Duodenal mucosa (tissue), 2 donors: ENCODE measurements around the gene TLK1.
"Not testable (repeated sequence)": the region's sequence is repeated elsewhere in the genome, so short reads cannot be mapped to it uniquely, and the experiment has no call there.

Experiments used
- H3K27ac ChIP-seq: one replicate; pipeline ENCODE4 v1.7.0; 2013; ENCODE audit warnings: low read depth, low read length
- H3K27me3 ChIP-seq, 2 donors: one replicate each; pipeline ENCODE4 v1.7.0; 2013; ENCODE audit warnings: low read length in 2 of 2, control low read depth in 1 of 2; ENCODE audit not compliant: insufficient read depth in 2 of 2, control insufficient read depth in 1 of 2
- H3K36me3 ChIP-seq, 2 donors: one replicate each; pipeline ENCODE4 v1.7.0; 2013; ENCODE audit warnings: low read length in 2 of 2, control low read depth in 1 of 2; ENCODE audit not compliant: insufficient read depth in 2 of 2, control insufficient read depth in 1 of 2
- H3K4me1 ChIP-seq, 2 donors: one replicate each; pipeline ENCODE4 v1.7.0; 2013; ENCODE audit warnings: low read length in 2 of 2, control low read depth in 1 of 2; ENCODE audit not compliant: insufficient read depth in 2 of 2, control insufficient read depth in 1 of 2
- H3K4me3 ChIP-seq, 2 donors: one replicate each; pipeline ENCODE4 v1.7.0; 2013; ENCODE audit warnings: low read length in 2 of 2, low read depth in 1 of 2
- H3K9ac ChIP-seq, 2 donors: one replicate each; pipeline ENCODE4 v1.7.0; 2013; ENCODE audit warnings: low read length in 2 of 2, low read depth in 1 of 2
- H3K9me3 ChIP-seq, 2 donors: one replicate each; pipeline ENCODE4 v1.7.0; 2013; ENCODE audit warnings: low read length in 2 of 2, control low read depth in 1 of 2; ENCODE audit not compliant: control insufficient read depth in 1 of 2

TLK1 gene

GRCh38 chr2:171087547-171087946, 73.1 kb downstream of the TLK1 start:
- Histone ChIP-seq H3K27ac (no peak overlapping the region), H3K27me3 (no peaks in the 10 kb centered on the region), H3K4me1 (peaks cover 0 to 8% of the 10 kb centered on the region in 2 donors)

DNA sequence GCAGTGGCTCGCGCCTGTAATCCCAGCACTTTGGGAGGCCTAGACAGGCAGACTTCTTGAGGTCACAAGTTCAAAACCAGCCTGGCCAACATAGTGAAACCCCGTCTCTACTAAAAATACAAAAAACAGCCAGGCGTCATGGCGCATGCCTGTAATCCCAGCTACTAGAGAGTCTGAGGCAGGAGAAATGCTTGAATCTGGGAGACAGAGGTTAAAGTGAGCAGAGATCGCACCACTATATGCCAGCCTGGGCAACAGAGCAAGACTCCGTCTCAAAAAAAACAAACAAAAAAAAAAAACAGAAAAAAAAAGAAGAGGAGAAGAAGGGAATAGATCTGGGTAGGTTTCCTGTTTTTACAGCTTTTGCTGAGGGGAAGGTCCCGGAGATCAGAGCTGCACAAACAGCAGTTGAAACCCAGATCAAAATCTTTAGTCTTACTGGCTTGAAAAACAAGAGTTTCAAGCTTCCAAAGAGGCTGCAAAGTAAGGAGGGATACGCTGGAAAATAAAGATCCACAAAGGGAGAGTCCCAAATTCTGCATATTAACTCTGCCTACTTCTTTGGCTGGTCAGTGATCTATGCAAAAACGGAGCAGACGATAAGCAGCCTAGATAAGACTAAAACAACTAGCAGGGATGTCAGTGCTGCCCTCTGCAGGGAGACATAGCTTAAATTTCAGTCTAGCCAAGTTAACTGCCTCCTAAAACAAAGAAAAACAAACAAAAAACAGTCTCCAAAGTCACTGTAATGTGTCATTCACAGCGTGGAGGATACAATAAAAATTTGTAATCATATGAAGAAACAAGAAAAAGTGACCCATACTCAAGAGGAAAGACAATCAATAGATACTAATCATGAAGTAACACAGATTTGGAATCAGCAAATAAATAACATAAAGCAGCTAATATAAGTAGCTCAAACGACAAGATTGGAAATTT, 74.1 kb downstream of the TLK1 start:
- Histone ChIP-seq H3K4me3 (no peak overlapping the region), H3K27ac (no peak overlapping the region), H3K27me3 (no peaks in the 10 kb centered on the region), H3K9ac (no peak overlapping the region), H3K9me3 (no peaks in the 10 kb centered on the region), H3K4me1 (peaks cover 0 to 8% of the 10 kb centered on the region in 2 donors), H3K36me3 (no peaks in the 10 kb centered on the region)

More at GRCh38 chr2:171087547-171087946, 73.1 kb downstream of the TLK1 start:
- no peaks in the 10 kb centered on the region for H3K36me3 ChIP-seq
- no peaks in the 10 kb centered on the region for H3K9me3 ChIP-seq
- no peak overlapping the region for H3K9ac ChIP-seq
- H3K4me3 ChIP-seq = no peak overlapping the region

- no peak overlapping the region for H3K27ac ChIP-seq
- no peak overlapping the region for H3K4me3 ChIP-seq
- no peak overlapping the region for H3K9ac ChIP-seq
- no peaks in the 10 kb centered on the region for H3K9me3 ChIP-seq
- peaks cover 0 to 8% of the 10 kb centered on the region in 2 donors for H3K4me1 ChIP-seq
- no peaks in the 10 kb centered on the region for H3K36me3 ChIP-seq
- no peaks in the 10 kb centered on the region for H3K27me3 ChIP-seq
These were observed 76.6 kb downstream of the TLK1 start for GRCh38 chr2:171084128-171084527.

DNA sequence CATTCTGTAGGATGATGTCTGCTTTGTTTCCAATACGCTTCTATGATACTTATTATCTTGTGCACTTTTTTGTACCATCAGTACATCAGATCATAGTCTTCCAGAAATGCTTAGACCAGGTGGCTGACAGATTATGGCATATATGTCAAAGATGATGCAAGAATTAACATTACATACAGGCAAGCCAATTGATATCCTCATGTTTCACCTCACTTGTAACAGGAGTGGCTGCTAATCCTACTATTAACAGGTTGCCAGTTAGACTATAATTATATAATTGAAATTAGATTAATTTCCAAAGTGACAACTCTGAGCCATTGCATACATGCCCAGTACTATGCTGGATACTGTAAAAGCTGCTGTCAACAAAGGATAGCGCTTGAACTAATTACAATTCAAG, 77.2 kb downstream of the TLK1 start:
- Histone ChIP-seq H3K4me1 (peaks cover 0 to 8% of the 10 kb centered on the region in 2 donors), H3K9ac (no peak overlapping the region), H3K36me3 (no peaks in the 10 kb centered on the region)

DNA sequence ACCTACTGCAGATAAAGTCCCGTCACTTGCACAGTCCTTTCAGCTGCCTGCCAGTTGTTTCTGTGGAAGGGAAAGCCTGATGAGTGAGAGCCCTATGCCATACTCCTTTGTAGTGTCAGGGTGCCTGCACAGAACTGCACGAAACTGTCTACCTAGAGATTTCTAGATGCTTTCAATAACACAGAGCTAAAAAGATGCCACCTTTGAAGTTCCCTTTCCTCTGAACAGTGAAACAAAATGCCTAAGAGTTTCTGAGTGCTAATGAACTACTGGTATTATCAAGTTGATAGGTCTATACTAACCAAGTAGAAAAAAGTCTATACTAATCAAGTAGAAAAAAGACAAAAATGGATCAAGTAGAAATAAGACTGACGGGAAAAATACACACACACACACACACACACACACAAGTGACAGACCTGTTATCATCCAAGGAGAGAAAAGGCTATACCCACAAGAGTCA, 79.0 kb downstream of the TLK1 start:
- Histone ChIP-seq H3K9me3 (no peaks in the 10 kb centered on the region), H3K9ac (no peak overlapping the region), H3K27ac (no peak overlapping the region), H3K27me3 (no peaks in the 10 kb centered on the region), H3K36me3 (peaks cover 0 to 3% of the 10 kb centered on the region in 2 donors), H3K4me1 (peaks cover 0 to 8% of the 10 kb centered on the region in 2 donors), H3K4me3 (no peak overlapping the region)

More for the DNA sequence above, 77.2 kb downstream of the TLK1 start:
- no peaks in the 10 kb centered on the region for H3K9me3 ChIP-seq
- H3K4me3 ChIP-seq = no peak overlapping the region
- no peaks in the 10 kb centered on the region for H3K27me3 ChIP-seq
- no peak overlapping the region for H3K27ac ChIP-seq

GRCh38 chr2:171080607-171081006, 80.1 kb downstream of the TLK1 start:
- Histone ChIP-seq H3K9ac (no peak overlapping the region), H3K4me3 (no peak overlapping the region), H3K4me1 (peaks cover 0 to 8% of the 10 kb centered on the region in 2 donors), H3K27ac (no peak overlapping the region), H3K27me3 (no peaks in the 10 kb centered on the region), H3K36me3 (peaks cover 3 to 7% of the 10 kb centered on the region in 2 donors), H3K9me3 (no peaks in the 10 kb centered on the region)

GRCh38 chr2:171076422-171076821, 84.3 kb downstream of the TLK1 start:
- H3K4me1 ChIP-seq, H3K4me3 ChIP-seq, H3K9ac ChIP-seq, H3K9me3 ChIP-seq, H3K27ac ChIP-seq, H3K27me3 ChIP-seq: not testable (repeated sequence)
- peaks cover 3 to 12% of the 10 kb centered on the region in 2 donors for H3K36me3 ChIP-seq

- H3K9me3 ChIP-seq = no peaks in the 10 kb centered on the region
These were observed 88.5 kb downstream of the TLK1 start for GRCh38 chr2:171072164-171072563.

DNA sequence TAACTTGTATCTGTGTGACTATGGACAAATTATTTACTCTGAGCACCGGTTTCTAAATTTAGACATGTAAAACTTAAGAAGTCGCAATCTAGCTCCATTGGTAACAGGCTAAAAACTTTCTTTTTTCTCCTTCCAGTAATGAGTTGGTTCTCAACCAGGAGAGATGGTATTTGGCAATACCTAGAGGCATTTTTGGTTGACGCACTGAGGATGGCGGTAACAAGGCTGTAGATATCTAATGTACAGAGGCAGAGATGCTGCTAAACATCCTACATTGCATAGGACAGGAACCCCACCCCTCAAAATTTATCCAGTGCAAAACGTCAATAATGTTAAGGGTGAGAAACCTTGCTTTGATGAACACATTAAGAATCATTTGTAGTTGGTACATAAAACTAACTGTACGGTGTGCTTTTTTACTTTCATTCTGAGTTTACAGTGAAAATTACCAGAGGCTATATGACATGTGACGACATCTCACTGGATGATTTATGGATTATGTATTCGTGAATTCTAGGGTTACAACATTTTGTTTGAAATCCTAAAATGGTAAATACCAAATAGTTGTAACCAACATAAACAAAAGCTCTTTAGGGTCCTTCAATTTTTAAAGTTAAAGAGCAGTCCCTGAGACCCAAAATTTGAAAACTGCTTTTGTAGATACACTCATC, 91.3 kb downstream of the TLK1 start:
- H3K9me3 ChIP-seq = no peaks in the 10 kb centered on the region
- H3K36me3 ChIP-seq = peaks cover 0 to 4% of the 10 kb centered on the region in 2 donors
- no peak overlapping the region for H3K4me3 ChIP-seq
- no peak overlapping the region for H3K9ac ChIP-seq
- no peaks in the 10 kb centered on the region for H3K27me3 ChIP-seq
- H3K4me1 ChIP-seq = no peaks in the 10 kb centered on the region
- no peak overlapping the region for H3K27ac ChIP-seq

More at GRCh38 chr2:171072164-171072563, 88.5 kb downstream of the TLK1 start:
- Histone ChIP-seq H3K4me3 (no peak overlapping the region), H3K4me1 (no peaks in the 10 kb centered on the region), H3K27ac (no peak overlapping the region), H3K9ac (no peak overlapping the region), H3K27me3 (no peaks in the 10 kb centered on the region), H3K36me3 (peaks cover 0 to 12% of the 10 kb centered on the region in 2 donors)

- no peaks in the 10 kb centered on the region for H3K27me3 ChIP-seq
- H3K9ac ChIP-seq = no peak overlapping the region
- H3K27ac ChIP-seq = no peak overlapping the region
- H3K36me3 ChIP-seq = no peaks in the 10 kb centered on the region
- H3K4me3 ChIP-seq = no peak overlapping the region
- H3K9me3 ChIP-seq = no peaks in the 10 kb centered on the region
- no peaks in the 10 kb centered on the region for H3K4me1 ChIP-seq
These were observed 94.6 kb downstream of the TLK1 start for GRCh38 chr2:171066110-171066509.
